Epithelial cell of esophagus (primary cell): ENCODE data around the gene MAD1L1.
A peak's percentile ranks its signal among the peaks of the same experiment; 100 is the strongest.

Source experiments
- DNase-seq: peaks from one replicate; pipeline ENCODE4 v3.0.0; 2010; ENCODE audit warnings: low read depth
- H3K4me3 ChIP-seq: 2 replicates; pipeline ENCODE4 v1.5.1; 2011; ENCODE audit warnings: mild to moderate bottlenecking, low read length, control low read depth
- TF ChIP-seq, protein P1 (sequence below): IDR thresholded peaks from 2 replicates; pipeline ENCODE4 v1.5.1; 2011; ENCODE audit warnings: low read depth, mild to moderate bottlenecking, low read length, control low read depth, inconsistent platforms; ENCODE audit not compliant: insufficient read depth; ENCODE audit errors: missing control alignments

Gene MAD1L1

GRCh38 chr7:1925349-1925748 is 307.4 kb downstream of the MAD1L1 start:
- H3K4me3 ChIP-seq: no peak overlapping the region
- TF ChIP-seq, protein P1, sequence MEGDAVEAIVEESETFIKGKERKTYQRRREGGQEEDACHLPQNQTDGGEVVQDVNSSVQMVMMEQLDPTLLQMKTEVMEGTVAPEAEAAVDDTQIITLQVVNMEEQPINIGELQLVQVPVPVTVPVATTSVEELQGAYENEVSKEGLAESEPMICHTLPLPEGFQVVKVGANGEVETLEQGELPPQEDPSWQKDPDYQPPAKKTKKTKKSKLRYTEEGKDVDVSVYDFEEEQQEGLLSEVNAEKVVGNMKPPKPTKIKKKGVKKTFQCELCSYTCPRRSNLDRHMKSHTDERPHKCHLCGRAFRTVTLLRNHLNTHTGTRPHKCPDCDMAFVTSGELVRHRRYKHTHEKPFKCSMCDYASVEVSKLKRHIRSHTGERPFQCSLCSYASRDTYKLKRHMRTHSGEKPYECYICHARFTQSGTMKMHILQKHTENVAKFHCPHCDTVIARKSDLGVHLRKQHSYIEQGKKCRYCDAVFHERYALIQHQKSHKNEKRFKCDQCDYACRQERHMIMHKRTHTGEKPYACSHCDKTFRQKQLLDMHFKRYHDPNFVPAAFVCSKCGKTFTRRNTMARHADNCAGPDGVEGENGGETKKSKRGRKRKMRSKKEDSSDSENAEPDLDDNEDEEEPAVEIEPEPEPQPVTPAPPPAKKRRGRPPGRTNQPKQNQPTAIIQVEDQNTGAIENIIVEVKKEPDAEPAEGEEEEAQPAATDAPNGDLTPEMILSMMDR: no peak
- no peak for DNase-seq

GRCh38 chr7:1924258-1924817 is 308.4 kb downstream of the MAD1L1 start:
- TF ChIP-seq, protein P1: no peak
- H3K4me3 ChIP-seq: no peak overlapping the region
- DNase-seq: no peak

- H3K4me3 ChIP-seq: no peak overlapping the region
- no peak for DNase-seq
- TF ChIP-seq, protein P1: no peak
Observed at GRCh38 chr7:1923409-1924257, 309.1 kb downstream of the MAD1L1 start.

DNA sequence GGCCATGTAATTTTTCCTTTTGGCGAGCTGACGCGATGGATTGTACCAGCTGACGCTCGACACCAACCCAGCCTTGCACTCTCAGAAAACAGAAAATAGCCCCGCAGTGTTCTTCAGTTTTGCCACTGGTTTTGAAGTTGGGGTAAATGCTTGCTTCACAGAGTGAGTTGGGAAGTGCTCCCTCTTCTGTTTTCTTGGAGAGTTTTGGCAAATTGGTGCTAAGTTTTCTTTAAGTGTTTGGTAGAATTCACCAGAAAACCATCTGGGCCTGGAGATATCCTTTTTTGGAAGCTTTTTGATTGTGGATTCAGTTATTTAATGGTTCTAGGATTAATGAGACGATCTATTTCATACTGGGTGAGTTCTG is 309.9 kb downstream of the MAD1L1 start:
- DNase-seq: no peak
- TF ChIP-seq, protein P1: no peak
- no peak overlapping the region for H3K4me3 ChIP-seq

GRCh38 chr7:1922071-1922869 is 310.5 kb downstream of the MAD1L1 start:
- peak; percentile 30 for DNase-seq
- H3K4me3 ChIP-seq: no peak overlapping the region
- TF ChIP-seq, protein P1: no peak

GRCh38 chr7:1920881-1921280 is 311.9 kb downstream of the MAD1L1 start:
- DNase-seq: no peak
- TF ChIP-seq, protein P1: no peak
- H3K4me3 ChIP-seq: no peak overlapping the region
